Testis (tissue), 2 donors: Measurements from ENCODE around the gene AXIN1.

Experiments
- CTCF ChIP-seq, 3 experiments: fragments of 450-650 bp in 2 of 3; fragments of 200-600 bp in 1 of 3; sonication (generic) in 1 of 3; IDR thresholded peaks; one replicate each; pipeline ENCODE4 v1.5.1; 2016 to 2019; ENCODE audit warnings: antibody characterized with exemption in 3 of 3, mild to moderate bottlenecking in 2 of 3, moderate library complexity in 1 of 3
- POLR2A ChIP-seq: fragments of 450-650 bp; IDR thresholded peaks from one replicate; pipeline ENCODE4 v1.6.1; 2017; ENCODE audit warnings: antibody characterized with exemption, mild to moderate bottlenecking, moderate library complexity

- TF ChIP-seq CTCF (IDR thresholded peaks at IDR 0.05) (no peak), POLR2A (no peak)
Observed at GRCh38 chr16:275041-275641, 77.4 kb downstream of the AXIN1 start.
